HG02973 (cell line): ENCODE measurements around the gene MTREX.
A peak's percentile ranks its signal among the peaks of the same experiment; 100 is the strongest.

Experiments
- ATAC-seq: cut with Tn5 transposase; IDR thresholded peaks from one replicate; pipeline ENCODE4 v1.9.1; 2021; ENCODE audit warnings: moderate library complexity; ENCODE audit not compliant: unreplicated experiment

Gene MTREX

GRCh38 chr5:55377810-55378209 is 70.0 kb downstream of the MTREX start:
- no peak for ATAC-seq

- no peak for ATAC-seq
Observed at GRCh38 chr5:55383254-55383653, 75.5 kb downstream of the MTREX start.

GRCh38 chr5:55384072-55384471 is 76.3 kb downstream of the MTREX start:
- ATAC-seq, result no peak

- ATAC-seq, result no peak
Observed at GRCh38 chr5:55385227-55385626, 77.4 kb downstream of the MTREX start.

GRCh38 chr5:55385846-55386245 is 78.1 kb downstream of the MTREX start:
- no peak for ATAC-seq

GRCh38 chr5:55386356-55386755 is 78.6 kb downstream of the MTREX start:
- ATAC-seq, result no peak

GRCh38 chr5:55387865-55388264 is 80.1 kb downstream of the MTREX start:
- no peak for ATAC-seq

GRCh38 chr5:55391707-55392106 is 83.9 kb downstream of the MTREX start:
- no peak for ATAC-seq

- no peak for ATAC-seq
Observed at GRCh38 chr5:55392669-55393068, 84.9 kb downstream of the MTREX start.

- no peak for ATAC-seq
Observed at GRCh38 chr5:55393501-55394175, 85.8 kb downstream of the MTREX start.

GRCh38 chr5:55402199-55402598 is 94.4 kb downstream of the MTREX start:
- ATAC-seq, result no peak

- ATAC-seq, result no peak
Observed at GRCh38 chr5:55406292-55406691, 98.5 kb downstream of the MTREX start.

GRCh38 chr5:55407059-55407684 is 99.4 kb downstream of the MTREX start:
- no peak for ATAC-seq

- ATAC-seq, result no peak
Observed at GRCh38 chr5:55407984-55408383, 100.2 kb downstream of the MTREX start.

GRCh38 chr5:55409775-55410174 is 102.0 kb downstream of the MTREX start:
- ATAC-seq, result no peak

GRCh38 chr5:55410845-55411244 is 103.1 kb downstream of the MTREX start:
- ATAC-seq, result no peak

GRCh38 chr5:55411876-55412275 is 104.1 kb downstream of the MTREX start:
- ATAC-seq, result no peak

GRCh38 chr5:55413644-55414043 is 105.9 kb downstream of the MTREX start:
- no peak for ATAC-seq

GRCh38 chr5:55415071-55415470 is 107.3 kb downstream of the MTREX start:
- no peak for ATAC-seq

- ATAC-seq, result no peak
Observed at GRCh38 chr5:55416306-55416705, 108.5 kb downstream of the MTREX start.

GRCh38 chr5:55418994-55419968 is 111.5 kb downstream of the MTREX start:
- no peak for ATAC-seq

GRCh38 chr5:55421074-55421529 is 113.3 kb downstream of the MTREX start:
- ATAC-seq, result peak; percentile 79
